Transverse colon (tissue), 3 donors: ENCODE results near the gene MTHFR.

Source experiments
- EP300 ChIP-seq: sonication (generic); formaldehyde crosslinking; IDR thresholded peaks from one replicate; pipeline ENCODE4 v1.6.1; 2017; ENCODE audit warnings: antibody characterized with exemption, low read depth
- POLR2A ChIP-seq: fragments of 450-650 bp; IDR thresholded peaks from one replicate; pipeline ENCODE4 v1.6.1; 2016; ENCODE audit warnings: antibody characterized with exemption, mild to moderate bottlenecking, moderate library complexity
- TF ChIP-seq, protein P1 (sequence below), 5 experiments: fragments of 200-600 bp in 3 of 5; fragments of 450-650 bp in 2 of 5; sonication (generic) in 3 of 5; IDR thresholded peaks; 1 replicate in 2 of 5; 2 replicates in 3 of 5; pipeline ENCODE4 v1.5.1; 2016 to 2017; ENCODE audit warnings: antibody characterized with exemption in 5 of 5, inconsistent platforms in 3 of 5, mild to moderate bottlenecking in 2 of 5, moderate library complexity in 1 of 5

DNA sequence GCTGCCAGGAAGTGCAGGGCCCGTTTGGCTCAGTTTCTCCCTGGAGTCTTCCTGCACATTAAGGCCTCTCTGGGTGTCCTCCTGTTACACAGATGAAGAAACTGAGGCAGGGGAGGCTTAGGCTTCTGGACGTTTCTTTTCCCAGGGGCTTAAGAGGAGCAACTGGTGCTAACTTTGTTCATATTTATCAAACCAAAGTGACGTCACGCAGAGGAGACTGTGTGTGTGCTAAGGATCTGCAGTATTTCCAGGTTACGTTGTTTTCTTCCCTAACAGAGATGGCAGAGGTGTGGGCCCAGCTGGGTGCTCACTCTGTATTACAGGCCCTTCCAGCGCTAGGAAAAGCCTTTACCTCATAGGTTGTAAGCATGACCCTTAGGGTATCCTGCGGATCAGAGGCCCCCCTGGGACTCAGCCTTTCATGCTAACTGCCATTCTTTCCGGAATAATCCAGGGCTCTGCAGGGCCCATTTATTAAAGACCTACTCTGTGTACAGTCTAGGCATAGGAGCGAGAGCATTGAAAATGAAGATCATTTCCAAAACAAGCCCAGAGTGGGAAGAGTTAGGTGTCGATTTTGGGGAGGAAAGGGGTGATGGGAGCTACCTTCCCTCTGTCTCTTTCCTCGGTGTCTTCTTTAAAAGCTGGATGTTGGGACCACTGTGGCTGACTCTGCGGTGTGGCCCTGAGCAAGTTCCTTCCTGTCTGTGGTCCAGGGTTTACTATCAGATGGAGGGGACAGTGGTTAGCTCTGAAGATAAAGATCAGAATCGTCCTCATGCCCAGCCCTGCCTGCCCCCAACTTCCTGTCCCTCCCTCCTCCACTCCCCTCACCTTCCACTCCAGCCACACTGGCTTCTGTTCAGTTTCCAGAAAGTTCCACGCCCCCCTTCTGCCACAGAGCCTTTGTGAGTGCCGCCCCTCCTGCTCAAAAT, 65.2 kb downstream of the MTHFR start:
- TF ChIP-seq, protein P1, sequence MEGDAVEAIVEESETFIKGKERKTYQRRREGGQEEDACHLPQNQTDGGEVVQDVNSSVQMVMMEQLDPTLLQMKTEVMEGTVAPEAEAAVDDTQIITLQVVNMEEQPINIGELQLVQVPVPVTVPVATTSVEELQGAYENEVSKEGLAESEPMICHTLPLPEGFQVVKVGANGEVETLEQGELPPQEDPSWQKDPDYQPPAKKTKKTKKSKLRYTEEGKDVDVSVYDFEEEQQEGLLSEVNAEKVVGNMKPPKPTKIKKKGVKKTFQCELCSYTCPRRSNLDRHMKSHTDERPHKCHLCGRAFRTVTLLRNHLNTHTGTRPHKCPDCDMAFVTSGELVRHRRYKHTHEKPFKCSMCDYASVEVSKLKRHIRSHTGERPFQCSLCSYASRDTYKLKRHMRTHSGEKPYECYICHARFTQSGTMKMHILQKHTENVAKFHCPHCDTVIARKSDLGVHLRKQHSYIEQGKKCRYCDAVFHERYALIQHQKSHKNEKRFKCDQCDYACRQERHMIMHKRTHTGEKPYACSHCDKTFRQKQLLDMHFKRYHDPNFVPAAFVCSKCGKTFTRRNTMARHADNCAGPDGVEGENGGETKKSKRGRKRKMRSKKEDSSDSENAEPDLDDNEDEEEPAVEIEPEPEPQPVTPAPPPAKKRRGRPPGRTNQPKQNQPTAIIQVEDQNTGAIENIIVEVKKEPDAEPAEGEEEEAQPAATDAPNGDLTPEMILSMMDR (IDR thresholded peaks at IDR 0.05), result no peak
- TF ChIP-seq EP300 (no peak), POLR2A (no peak)
